Liver (tissue), 9 donors: ENCODE measurements around the gene GALNT14. TPM values are rescaled to one million over a fixed set of nuclear protein-coding genes. Genes with fewer than 3 reads are reported as not detected.

Source experiments
- DNase-seq: peaks from one replicate; pipeline ENCODE4 v3.0.0-alpha.2; 2017; ENCODE audit warnings: low spot score
- H3K27ac ChIP-seq, 2 donors: one replicate each; pipeline ENCODE4 v1.7.0; 2013; ENCODE audit warnings: inconsistent platforms in 2 of 2, low read length in 2 of 2, control low read depth in 1 of 2, low read depth in 1 of 2, mild to moderate bottlenecking in 1 of 2
- H3K27me3 ChIP-seq, 4 donors: one replicate each; pipeline versions ENCODE4 v1.6.1 to v1.7.0; 2013; ENCODE audit warnings: low read length in 3 of 4, inconsistent platforms in 1 of 4, mild to moderate bottlenecking in 1 of 4, moderate library complexity in 1 of 4; ENCODE audit not compliant: control insufficient read depth in 4 of 4, insufficient read depth in 4 of 4
- H3K36me3 ChIP-seq, 4 donors: one replicate each; pipeline versions ENCODE4 v1.6.1 to v1.7.0; 2013; ENCODE audit warnings: low read length in 3 of 4, mild to moderate bottlenecking in 3 of 4, low read depth in 1 of 4, moderate library complexity in 1 of 4; ENCODE audit not compliant: control insufficient read depth in 4 of 4, insufficient read depth in 3 of 4
- H3K4me1 ChIP-seq, 4 donors: one replicate each; pipeline versions ENCODE4 v1.6.1 to v1.7.0; 2013; ENCODE audit warnings: low read length in 3 of 4, mild to moderate bottlenecking in 3 of 4, moderate library complexity in 1 of 4; ENCODE audit not compliant: control insufficient read depth in 4 of 4, insufficient read depth in 4 of 4
- H3K4me3 ChIP-seq, 3 donors: one replicate each; pipeline versions ENCODE4 v1.6.1 to v1.7.0; 2013; ENCODE audit warnings: low read length in 3 of 3, control low read depth in 1 of 3, low read depth in 1 of 3, mild to moderate bottlenecking in 1 of 3
- H3K9ac ChIP-seq, 2 donors: one replicate each; pipeline ENCODE4 v1.7.0; 2013; ENCODE audit warnings: low read length in 2 of 2, mild to moderate bottlenecking in 2 of 2, moderate library complexity in 2 of 2, control low read depth in 1 of 2, low read depth in 1 of 2
- H3K9me3 ChIP-seq, 4 donors: one replicate each; pipeline versions ENCODE4 v1.6.1 to v1.7.0; 2013; ENCODE audit warnings: low read length in 3 of 4; ENCODE audit not compliant: control insufficient read depth in 4 of 4
- CTCF ChIP-seq: fragments of 150-350 bp; IDR thresholded peaks from 2 replicates; pipeline ENCODE4 v1.5.1; 2017; ENCODE audit warnings: improper control_type of control experiment, low read depth, low read length; ENCODE audit not compliant: missing input control
- EGR1 ChIP-seq, 2 donors: IDR thresholded peaks; 2 replicates each; pipeline ENCODE4 v1.6.1; 2016 to 2018; ENCODE audit warnings: antibody characterized with exemption in 2 of 2, low read depth in 2 of 2
- FOXA1 ChIP-seq: IDR thresholded peaks from 2 replicates; pipeline ENCODE4 v1.6.1; 2016; ENCODE audit warnings: antibody characterized with exemption
- FOXA2 ChIP-seq: IDR thresholded peaks from 2 replicates; pipeline ENCODE4 v1.6.1; 2016; ENCODE audit warnings: antibody characterized with exemption
- HNF4G ChIP-seq: IDR thresholded peaks from 2 replicates; pipeline ENCODE4 v1.6.1; 2016; ENCODE audit warnings: antibody characterized with exemption
- JUND ChIP-seq, 2 donors: IDR thresholded peaks; 2 replicates each; pipeline ENCODE4 v1.6.1; 2016; ENCODE audit warnings: antibody characterized with exemption in 2 of 2
- MAX ChIP-seq: IDR thresholded peaks from 2 replicates; pipeline ENCODE4 v1.6.1; 2016; ENCODE audit warnings: antibody characterized with exemption
- NR2F2 ChIP-seq: IDR thresholded peaks from 2 replicates; pipeline ENCODE4 v1.6.1; 2016; ENCODE audit warnings: antibody characterized with exemption
- RAD21 ChIP-seq, 2 donors: IDR thresholded peaks; 2 replicates each; pipeline ENCODE4 v1.6.1; 2016; ENCODE audit warnings: antibody characterized with exemption in 2 of 2, mild to moderate bottlenecking in 2 of 2
- SP1 ChIP-seq: IDR thresholded peaks from 2 replicates; pipeline ENCODE4 v1.6.1; 2018; ENCODE audit warnings: antibody characterized with exemption, mild to moderate bottlenecking
- TAF1 ChIP-seq: conservative IDR thresholded peaks from 2 replicates; pipeline ENCODE4 v1.6.1; 2016; ENCODE audit warnings: antibody characterized with exemption, mild to moderate bottlenecking
- YY1 ChIP-seq: IDR thresholded peaks from 2 replicates; pipeline ENCODE4 v1.6.1; 2016; ENCODE audit warnings: antibody characterized with exemption, mild to moderate bottlenecking
- ZBTB33 ChIP-seq: IDR thresholded peaks from 2 replicates; pipeline ENCODE4 v1.6.1; 2016; ENCODE audit warnings: antibody characterized with exemption
- WGBS: extraction: QIAGEN DNeasy Blood & Tissue Kit; methylation state at CpG from one replicate; pipeline ENCODE4 v1.1.7; 2013; 5-methylcytosine and 5-hydroxymethylcytosine counted together
- polyA plus RNA-seq, 2 donors: library from polyadenylated mRNA; stranded (reverse) in 1 of 2; unstranded in 1 of 2; fragments of 200-250 nt in 1 of 2; fragments of >200 nt in 1 of 2; fragmentation: Nextera tagmentation in 1 of 2; extraction: Ambion mirVana in 1 of 2; gene quantifications; one replicate each; pipeline versions ENCODE4 v1.2.1 to v1.2.3, GENCODE V29; 2013 to 2015
- total RNA-seq, 2 donors: library from RNA; depleted of rRNA; stranded (reverse); fragments of >200 nt; gene quantifications; one replicate each; pipeline ENCODE4 v1.2.3, GENCODE V29; 2014
- donor health status: healthy.
- donor health status: healthy.
- donor health status: healthy.
- donor health status: healthy.
- donor health status: healthy.

Gene GALNT14
- total and polyA plus RNA-seq, 4 donors, result 0.86 to 2.0 (median 1.5) TPM

GRCh38 chr2:30974554-30974953 lies 163.7 kb downstream of the GALNT14 start:
- Histone ChIP-seq H3K4me3 (no peak overlapping the region), H3K9ac (no peak overlapping the region), H3K9me3 (no peaks in the 10 kb centered on the region), H3K27me3 (no peaks in the 10 kb centered on the region), H3K36me3 (no peaks in the 10 kb centered on the region), H3K4me1 (no peaks in the 10 kb centered on the region), H3K27ac (no peak overlapping the region)
- no peak for TF ChIP-seq FOXA1
- no peak for TF ChIP-seq EGR1 (IDR thresholded peaks at IDR 0.05; ENCODE audit: low read depth in 2 of 2)
- no peak for TF ChIP-seq RAD21 (IDR thresholded peaks at IDR 0.05)
- no peak for TF ChIP-seq YY1
- DNase-seq, result no peak
- 66% methylated on average over 5 of the region's 5 CpGs for WGBS

GRCh38 chr2:30974092-30974491 lies 164.1 kb downstream of the GALNT14 start:
- Histone ChIP-seq H3K4me3 (no peak overlapping the region), H3K36me3 (no peaks in the 10 kb centered on the region), H3K4me1 (no peaks in the 10 kb centered on the region), H3K9me3 (no peaks in the 10 kb centered on the region), H3K9ac (no peak overlapping the region), H3K27me3 (no peaks in the 10 kb centered on the region), H3K27ac (no peak overlapping the region)
- DNase-seq, result no peak
- 80% methylated on average over 1 of the region's 1 CpG for WGBS
- TF ChIP-seq SP1, result no peak
- no peak for TF ChIP-seq JUND (IDR thresholded peaks at IDR 0.05)
- TF ChIP-seq TAF1, result no peak

- H3K4me3 ChIP-seq, result no peak overlapping the region
- H3K9me3 ChIP-seq, result no peaks in the 10 kb centered on the region
- DNase-seq, result no peak
- H3K27me3 ChIP-seq, result no peaks in the 10 kb centered on the region
- no peaks in the 10 kb centered on the region for H3K4me1 ChIP-seq
- no peaks in the 10 kb centered on the region for H3K36me3 ChIP-seq
- WGBS, result 88% methylated on average over 19 of the region's 19 CpGs
- no peak overlapping the region for H3K27ac ChIP-seq
- no peak for TF ChIP-seq CTCF
- H3K9ac ChIP-seq, result no peak overlapping the region
Measured at GRCh38 chr2:30971231-30972025, 166.8 kb downstream of the GALNT14 start.

- Histone ChIP-seq H3K4me1 (no peaks in the 10 kb centered on the region), H3K36me3 (no peaks in the 10 kb centered on the region), H3K27me3 (no peaks in the 10 kb centered on the region), H3K9me3 (no peaks in the 10 kb centered on the region), H3K9ac (no peak overlapping the region), H3K27ac (no peak overlapping the region), H3K4me3 (no peak overlapping the region)
- 86% methylated on average over 4 of the region's 4 CpGs for WGBS
- no peak for DNase-seq
- no peak for TF ChIP-seq YY1
- TF ChIP-seq ZBTB33, result no peak
- TF ChIP-seq FOXA2, result no peak
- TF ChIP-seq NR2F2, result no peak
- TF ChIP-seq HNF4G, result no peak
- no peak for TF ChIP-seq RAD21 (IDR thresholded peaks at IDR 0.05)
- no peak for TF ChIP-seq MAX
- TF ChIP-seq FOXA1, result no peak
- TF ChIP-seq CTCF, result no peak
Measured at GRCh38 chr2:30968660-30969397, 169.4 kb downstream of the GALNT14 start.
